ENCODE data around the gene STAC3.

- TF ChIP-seq PKNOX1 (IDR thresholded peaks at IDR 0.05) (no peak), SP1 (IDR thresholded peaks at IDR 0.05) (no peak), CTBP1 (IDR thresholded peaks at IDR 0.05; ENCODE audit: borderline replicate concordance) (no peak), SUZ12 (IDR thresholded peaks at IDR 0.05) (no peak)
Observed at GRCh38 chr12:57242691-57243454, 8.1 kb downstream of the STAC3 start.

All from HEK293T (cell line).